Astrocyte (in vitro differentiated cells and primary cell): ENCODE data around the gene NOC2L.

Source experiments
- CTCF ChIP-seq: IDR thresholded peaks from 2 replicates; pipeline ENCODE4 v1.5.1; 2011; ENCODE audit warnings: low read depth, mild to moderate bottlenecking, inconsistent platforms, low read length, moderate library complexity; ENCODE audit not compliant: insufficient read depth
- EZH2 ChIP-seq: IDR thresholded peaks from 2 replicates; pipeline ENCODE4 v1.6.1; 2012; ENCODE audit warnings: mild to moderate bottlenecking, low read length, inconsistent platforms; ENCODE audit not compliant: insufficient read depth

- no peak for TF ChIP-seq CTCF
- TF ChIP-seq EZH2, result no peak
Measured at GRCh38 chr1:997713-997992, 38.6 kb upstream of the NOC2L start.
